B cell (primary cell): ENCODE measurements around the gene MORN1. TPM values are rescaled to one million over a fixed set of nuclear protein-coding genes. Genes with fewer than 3 reads are reported as not detected.
A peak's percentile ranks its signal among the peaks of the same experiment; 100 is the strongest.

ENCODE experiments used
- ATAC-seq: fragments of 200-7000 bp; cut with Tn5 transposase; one replicate; pipeline ENCODE4 v1.10.0; 2021; ENCODE audit warnings: low read depth, mild to moderate bottlenecking, moderate number of reproducible peaks, moderate library complexity
- CTCF ChIA-PET: fragments of 350-600 bp; sonication (Branson Sonifier 250); formaldehyde crosslinking; loops from one replicate; lab custom pipeline; 2021; ENCODE audit warnings: antibody characterized with exemption, inconsistent platforms; lab: Charles Lee
- POLR2A ChIA-PET: fragments of 350-600 bp; sonication (Branson Sonifier 250); formaldehyde crosslinking; loops from one replicate; lab custom pipeline; 2021; ENCODE audit warnings: antibody characterized with exemption; lab: Charles Lee
- DNase-seq: peaks from one replicate; pipeline ENCODE4 v3.0.0; 2013
- H2AFZ ChIP-seq: 2 replicates; pipeline ENCODE4 v1.6.1; 2012; ENCODE audit warnings: mild to moderate bottlenecking, low read depth, low read length; ENCODE audit not compliant: insufficient read depth, poor library complexity, severe bottlenecking
- H3K27ac ChIP-seq, 2 donors: 1 replicate in 1 of 2; 2 replicates in 1 of 2; pipeline ENCODE4 v1.5.1; 2012 to 2013; ENCODE audit warnings: low read length in 2 of 2, mild to moderate bottlenecking in 2 of 2, moderate library complexity in 1 of 2
- H3K27me3 ChIP-seq, 4 experiments: fragments of 200-600 bp in 1 of 4; sonication (generic) in 1 of 4; replicated peaks in 1 of 4; 1 replicate in 2 of 4; 2 replicates in 2 of 4; pipeline versions ENCODE4 v1.6.1 to v1.7.0; 2013 to 2016; ENCODE audit warnings: low read length in 3 of 4, mild to moderate bottlenecking in 2 of 4, mixed read lengths in 1 of 4, moderate library complexity in 1 of 4; ENCODE audit not compliant: insufficient read depth in 4 of 4, control insufficient read depth in 3 of 4; ENCODE audit errors: control extremely low read depth in 1 of 4
- H3K36me3 ChIP-seq, 2 experiments: replicated peaks in 1 of 2; 1 replicate in 1 of 2; 2 replicates in 1 of 2; pipeline versions ENCODE4 v1.6.1 to v1.7.1; 2013; ENCODE audit warnings: low read length in 1 of 2; ENCODE audit not compliant: insufficient read depth in 2 of 2, control insufficient read depth in 1 of 2; ENCODE audit errors: control extremely low read depth in 1 of 2, extremely low read depth in 1 of 2
- H3K4me1 ChIP-seq, 2 donors: fragments of 200-600 bp in 1 of 2; sonication (generic) in 1 of 2; 1 replicate in 1 of 2; 2 replicates in 1 of 2; pipeline versions ENCODE4 v1.5.1 to v1.6.1; 2013 to 2017; ENCODE audit warnings: low read length in 2 of 2; ENCODE audit not compliant: control insufficient read depth in 2 of 2, insufficient read depth in 2 of 2
- H3K4me2 ChIP-seq: replicated peaks from 2 replicates; pipeline ENCODE3; 2012; ENCODE audit warnings: mild to moderate bottlenecking, low read depth, low read length; ENCODE audit not compliant: poor library complexity, severe bottlenecking
- H3K4me3 ChIP-seq, 5 experiments: fragments of 200-600 bp in 1 of 5; sonication (generic) in 1 of 5; 1 replicate in 3 of 5; 2 replicates in 2 of 5; pipeline versions ENCODE4 v1.5.1 to v1.7.0; 2011 to 2016; ENCODE audit warnings: low read length in 4 of 5, mild to moderate bottlenecking in 4 of 5, low read depth in 2 of 5, control low read depth in 1 of 5, moderate library complexity in 1 of 5; ENCODE audit not compliant: insufficient read depth in 1 of 5; ENCODE audit errors: control extremely low read depth in 1 of 5, extremely low read depth in 1 of 5
- H3K79me2 ChIP-seq: fragments of 200-600 bp; sonication (generic); one replicate; pipeline ENCODE4 v1.6.0; 2016; ENCODE audit warnings: low read length; ENCODE audit not compliant: control insufficient read depth, insufficient read depth
- H3K9ac ChIP-seq: fragments of 200-600 bp; sonication (generic); 2 replicates; pipeline ENCODE4 v1.6.1; 2017; ENCODE audit warnings: mild to moderate bottlenecking, low read length, moderate library complexity
- H3K9me3 ChIP-seq, 3 donors: one replicate each; pipeline versions ENCODE4 v1.6.1 to v1.7.1; 2013; ENCODE audit warnings: low read length in 2 of 3; ENCODE audit not compliant: control insufficient read depth in 2 of 3, insufficient read depth in 1 of 3; ENCODE audit errors: control extremely low read depth in 1 of 3
- H4K20me1 ChIP-seq: 2 replicates; pipeline ENCODE4 v1.6.0; 2012; ENCODE audit warnings: mild to moderate bottlenecking, low read length; ENCODE audit not compliant: insufficient read depth, control insufficient read depth, poor library complexity, severe bottlenecking
- H3K27ac Mint-ChIP-seq: one replicate; pipeline ENCODE4 v1.8.0; 2021; ENCODE audit warnings: mixed read lengths
- H3K27me3 Mint-ChIP-seq: one replicate; pipeline ENCODE4 v1.8.0; 2021; ENCODE audit warnings: mixed read lengths
- H3K4me1 Mint-ChIP-seq: one replicate; pipeline ENCODE4 v1.8.0; 2021; ENCODE audit warnings: mixed read lengths
- H3K4me3 Mint-ChIP-seq: one replicate; pipeline ENCODE4 v1.8.0; 2021; ENCODE audit warnings: mixed read lengths
- H3K9me3 Mint-ChIP-seq: one replicate; pipeline ENCODE4 v1.8.0; 2022; ENCODE audit warnings: mixed read lengths; ENCODE audit not compliant: insufficient read depth
- CTCF ChIP-seq: fragments of 200-600 bp; IDR thresholded peaks from one replicate; pipeline ENCODE4 v1.8.0; 2022; ENCODE audit warnings: antibody characterized with exemption, mild to moderate bottlenecking
- EZH2 ChIP-seq: IDR thresholded peaks from 2 replicates; pipeline ENCODE4 v1.6.1; 2012; ENCODE audit warnings: borderline replicate concordance, low read depth, mild to moderate bottlenecking, moderate library complexity, low read length; ENCODE audit not compliant: insufficient read depth, poor library complexity, severe bottlenecking
- WGBS: methylation state at CpG from one replicate; pipeline ENCODE4 v1.1.5; 2013; ENCODE audit warnings: missing lambda C conversion rate; ENCODE audit not compliant: insufficient coverage; 5-methylcytosine and 5-hydroxymethylcytosine counted together
- intact Hi-C: fragments of 100-400 bp; cut with micrococcal nuclease; formaldehyde crosslinking; loops from one replicate; pipeline ENCODE4 v1.10.0; 2022
- polyA plus RNA-seq: library from polyadenylated mRNA; depleted of rRNA; stranded (reverse); fragments of >200 nt; gene quantifications from 2 replicates; pipeline ENCODE4 v1.2.3, GENCODE V29; 2012
- total RNA-seq, 2 donors: library from RNA; stranded (reverse); fragments of 120-200 nt in 1 of 2; gene quantifications; 1 replicate in 1 of 2; 2 replicates in 1 of 2; pipeline versions ENCODE4 v1.2.3 to v1.2.4, GENCODE V29; 2013 to 2022

The MORN1 gene
- total and polyA plus RNA-seq, 2 donors (not counting 1 experiment from before 2014, with no cell fraction given), result 10.2 to 32.6 TPM

GRCh38 chr1:2380816-2381591 is 10.3 kb downstream of the MORN1 start:
- no peak overlapping the region for H3K27ac ChIP-seq
- peak overlapping the region; percentile 27 for H3K4me2 ChIP-seq
- TF ChIP-seq CTCF, result no peak
- no peak for TF ChIP-seq EZH2
- intact Hi-C loops, result loop anchor here (1.0 to 5.0 kb wide), 2 partner anchors 152 to 249 kb away; no protein-coding TSS in a partner anchor
- no peaks in the 10 kb centered on the region for H4K20me1 ChIP-seq
- H3K4me3 Mint-ChIP-seq, result no peak overlapping the region
- ATAC-seq (no peak), DNase-seq (no peak)
- peak overlapping the region; percentile 32 for H3K27ac Mint-ChIP-seq
- no peak overlapping the region for H3K9ac ChIP-seq
- H3K4me1 Mint-ChIP-seq, result peaks cover 23% of the 10 kb centered on the region
- no peak overlapping the region for H3K4me3 ChIP-seq
- H3K27me3 ChIP-seq, result no peaks in the 10 kb centered on the region
- peaks cover 0 to 13% (median 2%) of the 10 kb centered on the region in 3 donors for H3K9me3 ChIP-seq
- no peaks in the 10 kb centered on the region for H3K27me3 Mint-ChIP-seq
- H2AFZ ChIP-seq, result no peak overlapping the region
- 91% methylated on average over 31 of the region's 32 CpGs for whole genome bisulfite sequencing
- H3K79me2 ChIP-seq, result no peaks in the 10 kb centered on the region
- ChIA-PET CTCF (interaction anchor here (0.9 to 12.5 kb wide), 23 partner anchors 10 to 472 kb away, joined by 3 to 295 read pairs (median 6); partner anchors contain the start of genes FAAP20, MORN1, RER1 and SKI), POLR2A (interaction anchor here (1.0 to 2.0 kb wide), 6 partner anchors 66 to 186 kb away, joined by 3 to 24 read pairs (median 4); partner anchors contain the start of gene FAAP20)
- H3K4me1 ChIP-seq, result peaks cover 29 to 44% of the 10 kb centered on the region in 2 donors
- no peaks in the 10 kb centered on the region for H3K9me3 Mint-ChIP-seq
- no peaks in the 10 kb centered on the region for H3K36me3 ChIP-seq
